Measurements from ENCODE around the gene SPATS2L.

The SPATS2L gene

GRCh38 chr2:200431996-200432705 is 125.7 kb downstream of the SPATS2L start:
- TF ChIP-seq CTCF (IDR thresholded peaks at IDR 0.05; ENCODE audit: extremely low read depth, missing control alignments), result no peak
- DNase-seq (ENCODE audit: low spot score), result no peak

- DNase-seq (ENCODE audit: low spot score), result no peak
- no peak for TF ChIP-seq CTCF (IDR thresholded peaks at IDR 0.05; ENCODE audit: extremely low read depth, missing control alignments)
Observed at GRCh38 chr2:200435379-200435778, 128.9 kb downstream of the SPATS2L start.

GRCh38 chr2:200438251-200438650 is 131.8 kb downstream of the SPATS2L start:
- no peak for DNase-seq (ENCODE audit: low spot score)

GRCh38 chr2:200438846-200439245 is 132.4 kb downstream of the SPATS2L start:
- DNase-seq (ENCODE audit: low spot score), result no peak
- TF ChIP-seq CTCF (IDR thresholded peaks at IDR 0.05; ENCODE audit: extremely low read depth, missing control alignments), result no peak

More at GRCh38 chr2:200438251-200438650, 131.8 kb downstream of the SPATS2L start:
- no peak for TF ChIP-seq CTCF (IDR thresholded peaks at IDR 0.05; ENCODE audit: extremely low read depth, missing control alignments)

- DNase-seq (ENCODE audit: low spot score), result no peak
- TF ChIP-seq CTCF (IDR thresholded peaks at IDR 0.05; ENCODE audit: extremely low read depth, missing control alignments), result no peak
Observed at GRCh38 chr2:200439981-200440380, 133.5 kb downstream of the SPATS2L start.

- DNase-seq (ENCODE audit: low spot score), result no peak
- TF ChIP-seq CTCF (IDR thresholded peaks at IDR 0.05; ENCODE audit: extremely low read depth, missing control alignments), result no peak
Observed at GRCh38 chr2:200442471-200442870, 136.0 kb downstream of the SPATS2L start.

- TF ChIP-seq CTCF (IDR thresholded peaks at IDR 0.05; ENCODE audit: extremely low read depth, missing control alignments), result no peak
- no peak for DNase-seq (ENCODE audit: low spot score)
Observed at GRCh38 chr2:200443376-200443775, 136.9 kb downstream of the SPATS2L start.
